GM19023 (cell line): ENCODE results near the gene MGA.

Experiments used
- ATAC-seq: cut with Tn5 transposase; IDR thresholded peaks from one replicate; pipeline ENCODE4 v1.9.1; 2021; ENCODE audit warnings: mild to moderate bottlenecking, moderate library complexity; ENCODE audit not compliant: unreplicated experiment

MGA gene

GRCh38 chr15:41656188-41656587 is 4.0 kb upstream of the MGA start:
- ATAC-seq, result no peak

GRCh38 chr15:41658689-41659088 is 1.5 kb upstream of the MGA start:
- ATAC-seq, result no peak

GRCh38 chr15:41659190-41659589 is 1.0 kb upstream of the MGA start:
- no peak for ATAC-seq

DNA sequence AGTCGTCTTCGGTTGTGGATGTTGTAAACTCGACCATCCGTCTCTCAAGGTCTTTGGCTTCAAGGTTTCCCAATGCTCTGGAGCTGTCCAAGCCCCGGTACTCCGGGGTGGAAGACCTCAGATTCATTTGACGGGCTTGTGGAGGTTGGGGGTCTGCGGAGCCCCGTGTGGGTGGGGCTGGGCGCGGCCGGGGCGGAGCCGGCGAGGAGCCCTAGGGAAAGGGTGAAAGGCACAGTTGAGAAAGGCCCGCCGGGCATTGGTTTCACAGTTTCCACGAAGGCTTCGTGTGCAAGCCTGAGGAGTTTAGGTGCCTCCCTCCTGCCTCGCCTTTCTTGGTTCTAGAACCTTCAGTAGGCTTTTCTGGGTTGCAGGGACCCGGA is 360 bp upstream of the MGA start:
- no peak for ATAC-seq

GRCh38 chr15:41661078-41661517 is 893 bp downstream of the MGA start:
- ATAC-seq, result no peak

- ATAC-seq, result peak; percentile 35
Observed at GRCh38 chr15:41661518-41662225, 1.5 kb downstream of the MGA start.

DNA sequence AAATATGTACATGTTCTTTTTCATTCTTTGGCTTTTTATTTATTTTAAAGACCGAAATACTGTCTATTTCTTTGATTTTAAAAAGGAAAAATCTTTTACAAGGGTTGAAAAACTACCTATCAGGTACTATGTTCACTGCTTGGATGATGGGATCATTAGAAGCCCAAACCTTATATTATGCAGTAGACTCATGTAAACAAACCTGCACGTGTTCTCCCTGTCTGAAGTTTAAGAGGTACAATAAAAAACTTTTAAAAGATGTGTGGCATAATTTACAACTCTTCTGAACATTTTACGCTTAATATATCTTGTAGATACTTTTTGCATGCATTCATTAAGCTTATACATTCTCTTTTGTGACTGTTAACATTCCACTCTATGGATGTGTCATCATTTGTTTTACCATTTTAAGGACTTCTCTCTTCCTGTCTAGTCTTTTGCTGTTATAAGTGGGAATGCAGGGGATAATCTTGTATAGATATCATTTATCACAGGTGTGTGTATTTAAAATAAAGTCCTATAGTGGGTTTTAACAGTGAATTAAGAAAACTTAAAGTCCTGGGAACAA is 6.2 kb downstream of the MGA start:
- no peak for ATAC-seq

GRCh38 chr15:41669701-41670100 is 9.5 kb downstream of the MGA start:
- no peak for ATAC-seq

GRCh38 chr15:41671656-41672648 is 11.7 kb downstream of the MGA start:
- no peak for ATAC-seq

DNA sequence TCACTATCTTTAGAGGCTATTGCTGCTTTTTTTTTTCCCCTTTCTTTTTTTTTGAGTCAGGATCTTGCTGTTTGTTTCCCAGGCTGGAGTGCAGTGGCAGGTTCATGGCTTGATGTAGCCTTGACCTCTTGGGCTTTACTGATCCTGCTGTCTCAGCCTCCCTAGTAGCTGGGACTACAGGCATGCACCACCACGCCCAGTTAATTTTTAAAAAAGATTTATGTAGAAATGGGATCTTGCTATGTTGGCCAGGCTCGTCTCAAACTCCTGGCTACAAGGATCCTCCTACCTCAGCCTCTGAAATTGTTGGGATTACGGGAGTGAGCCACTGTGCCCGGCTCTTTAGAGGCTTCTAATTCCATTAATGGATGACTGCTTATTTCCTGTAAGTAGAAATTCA is 15.1 kb downstream of the MGA start:
- ATAC-seq, result no peak

DNA sequence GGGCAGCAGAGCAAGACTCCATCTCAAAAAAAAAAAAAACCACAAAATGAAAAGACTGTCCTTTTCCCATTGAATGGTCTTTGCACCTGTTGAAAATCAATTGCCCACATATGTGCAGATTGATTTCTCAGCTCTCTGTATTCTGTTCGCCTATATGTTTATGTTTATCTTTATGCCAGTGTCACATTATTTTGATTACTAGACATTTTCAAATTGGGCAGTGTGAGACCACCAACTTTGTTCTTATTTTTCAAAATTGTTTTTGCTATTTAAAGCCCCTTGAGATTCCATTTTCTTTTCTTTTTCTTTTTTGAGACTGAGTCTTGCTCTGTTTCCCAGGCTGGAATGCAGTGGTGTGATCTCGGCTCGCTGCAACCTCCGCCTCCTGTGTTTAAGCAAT is 18.5 kb downstream of the MGA start:
- ATAC-seq, result no peak

DNA sequence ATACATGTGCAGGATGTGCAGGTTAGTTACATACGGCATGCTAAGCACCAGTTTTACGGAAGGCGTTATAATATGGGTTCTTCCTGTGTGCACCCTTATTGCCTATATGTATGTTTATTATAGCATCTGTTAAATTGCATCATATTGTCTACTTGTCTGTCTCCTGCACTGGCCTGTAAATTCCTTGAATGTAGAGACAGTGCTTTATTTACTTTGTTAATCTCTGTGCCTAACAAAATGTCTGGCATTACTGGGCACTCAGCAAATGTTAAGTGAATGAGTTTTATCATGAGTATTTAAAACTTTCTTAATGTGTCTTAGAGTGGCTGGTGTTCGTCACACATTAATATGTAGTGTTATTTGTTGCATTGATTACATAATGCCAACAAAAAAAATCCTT is 23.8 kb downstream of the MGA start:
- ATAC-seq, result no peak

DNA sequence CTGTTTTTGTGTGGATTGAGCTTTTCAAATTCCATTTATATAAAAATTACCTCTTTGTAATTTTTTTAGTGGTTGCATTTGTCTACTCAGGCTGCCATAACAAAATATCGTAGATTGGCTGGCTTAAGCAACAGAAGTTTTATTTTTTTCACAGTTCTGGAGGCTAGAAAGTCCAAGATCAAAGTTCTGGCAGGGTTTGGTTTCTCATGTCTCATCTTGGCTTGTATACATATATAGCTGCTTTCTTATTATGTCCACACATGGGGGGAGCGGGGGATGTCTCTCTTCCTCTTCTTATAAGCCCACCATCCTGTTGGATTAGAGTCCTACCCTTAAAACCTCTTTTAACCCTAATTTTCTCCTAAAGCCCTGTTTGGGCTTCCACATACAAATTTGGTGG is 28.5 kb downstream of the MGA start:
- no peak for ATAC-seq

GRCh38 chr15:41689083-41689482 is 28.9 kb downstream of the MGA start:
- no peak for ATAC-seq

DNA sequence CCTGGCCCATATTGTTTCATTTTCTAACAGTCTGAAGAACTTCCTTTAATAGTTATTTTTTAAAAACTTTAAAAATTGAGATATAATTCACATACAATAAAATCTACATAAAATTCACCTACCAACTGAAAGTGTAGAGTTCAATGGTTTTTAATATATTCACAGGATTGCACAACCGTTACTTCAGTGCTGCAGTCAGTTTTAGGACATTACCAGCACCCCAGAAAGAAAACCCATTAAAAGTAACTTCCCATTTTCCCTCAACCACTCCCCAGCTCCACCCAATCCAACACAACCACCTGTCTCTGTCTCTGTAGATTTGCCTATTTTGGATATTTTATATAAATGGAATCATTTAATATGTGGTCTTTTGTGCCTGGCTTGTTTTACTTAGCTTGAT is 29.6 kb downstream of the MGA start:
- no peak for ATAC-seq

DNA sequence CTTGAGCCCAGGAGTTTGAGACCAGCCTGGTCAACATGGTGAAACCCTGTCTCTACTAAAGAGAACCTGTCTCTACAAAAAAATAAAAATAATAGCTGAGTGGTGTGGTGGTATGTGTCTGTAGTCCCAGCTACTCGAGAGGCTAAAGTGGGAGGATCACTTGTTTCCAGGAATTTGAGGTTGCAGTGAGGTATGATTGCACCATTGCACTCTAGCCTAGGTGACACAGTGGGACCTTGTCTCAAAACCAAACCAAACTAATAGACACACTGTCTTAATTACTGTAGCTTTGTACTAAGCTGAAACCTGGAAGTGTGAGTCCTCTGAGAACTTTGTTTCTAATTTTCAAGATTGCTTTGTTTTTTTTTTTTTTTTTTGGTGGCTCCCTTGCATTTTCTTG is 30.4 kb downstream of the MGA start:
- ATAC-seq, result no peak

GRCh38 chr15:41691471-41691870 is 31.3 kb downstream of the MGA start:
- ATAC-seq, result no peak

DNA sequence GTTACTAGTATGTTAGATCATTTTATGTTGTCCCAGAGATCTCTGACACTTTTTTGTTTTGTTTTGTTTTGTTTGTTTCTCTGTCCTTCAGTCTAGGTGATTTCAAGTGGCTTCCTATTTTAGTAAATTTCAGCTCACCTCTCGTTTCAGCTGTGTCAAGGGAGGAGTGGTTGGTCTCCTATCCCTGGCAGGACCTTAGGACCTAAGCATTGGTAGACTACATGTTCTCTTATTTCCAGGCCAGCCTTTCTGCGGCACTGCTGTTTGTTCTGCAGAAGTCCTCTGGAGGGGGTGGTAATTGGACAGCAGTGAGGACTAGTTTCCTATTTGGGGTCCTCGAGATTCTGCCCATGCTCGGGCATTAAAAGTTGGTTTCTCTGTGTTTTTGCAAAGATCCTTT is 31.8 kb downstream of the MGA start:
- ATAC-seq, result no peak

DNA sequence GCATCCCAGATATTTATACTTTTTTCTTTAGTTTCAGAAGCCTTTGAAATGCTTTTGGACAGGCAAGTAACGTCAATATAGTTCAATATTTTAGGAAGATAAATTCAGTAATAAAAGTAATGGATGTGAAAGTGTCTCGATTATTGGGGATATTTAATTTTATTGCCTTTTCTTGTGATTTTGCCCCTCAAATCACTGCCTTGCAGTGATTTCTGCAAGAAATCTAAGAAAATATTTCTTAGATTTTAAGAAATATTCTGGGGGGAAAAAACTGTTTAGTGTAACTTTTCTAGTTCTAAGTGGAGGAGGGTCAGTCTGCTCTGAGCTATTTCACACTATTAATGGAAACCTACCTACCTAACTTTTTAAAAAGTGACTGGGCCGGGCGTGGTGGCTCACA is 33.6 kb downstream of the MGA start:
- no peak for ATAC-seq

DNA sequence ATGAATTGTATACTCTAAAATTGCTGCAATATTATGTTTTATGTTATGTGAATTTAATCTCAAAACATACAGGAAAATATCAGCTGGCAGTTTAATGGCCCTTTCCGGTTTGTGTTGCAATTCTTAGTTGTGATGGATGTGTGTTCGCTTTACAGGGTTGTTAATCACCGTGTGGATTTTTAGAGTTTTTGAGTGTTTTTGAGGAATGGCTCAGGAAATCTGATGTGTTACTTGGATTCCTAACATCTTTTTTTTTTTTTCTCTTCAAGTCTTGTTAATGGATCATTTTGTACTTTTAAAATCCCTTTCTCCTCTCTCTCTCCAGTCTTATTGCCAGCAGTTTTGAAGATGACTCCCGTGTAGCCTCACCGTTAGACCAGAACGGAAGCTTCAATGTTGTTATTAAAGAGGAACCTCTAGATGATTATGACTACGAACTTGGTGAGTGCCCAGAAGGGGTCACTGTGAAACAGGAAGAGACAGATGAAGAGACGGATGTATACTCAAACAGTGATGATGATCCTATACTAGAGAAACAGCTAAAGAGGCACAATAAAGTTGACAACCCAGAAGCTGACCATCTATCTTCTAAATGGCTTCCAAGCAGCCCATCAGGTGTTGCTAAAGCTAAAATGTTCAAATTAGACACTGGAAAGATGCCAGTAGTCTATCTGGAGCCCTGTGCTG is 35.7 kb downstream of the MGA start:
- peak; percentile 80 for ATAC-seq

- ATAC-seq, result no peak
Observed at GRCh38 chr15:41698779-41699178, 38.6 kb downstream of the MGA start.
